GM23338 (cell line): ENCODE measurements around the gene HCRTR2. TPM values are rescaled to one million over a fixed set of nuclear protein-coding genes. Genes with fewer than 3 reads are reported as not detected.

Experiments used
- ATAC-seq: fragments of 200-7000 bp; cut with Tn5 transposase; 3 replicates; pipeline ENCODE4 v1.9.1; 2020
- DNase-seq: peaks from one replicate; pipeline ENCODE4 v3.0.0-alpha.2; 2015; ENCODE audit warnings: low spot score
- H2AFZ ChIP-seq: fragments of 200-600 bp; sonication (generic); 2 replicates; pipeline ENCODE4 v1.8.0; 2016; ENCODE audit warnings: antibody characterized with exemption, mild to moderate bottlenecking, moderate library complexity
- H3F3A ChIP-seq: fragments of 200-600 bp; sonication (generic); replicated peaks from 2 replicates; pipeline ENCODE4 v1.8.0; 2017; ENCODE audit warnings: antibody characterized with exemption, mixed run types, low read depth
- H3K27ac ChIP-seq: fragments of 200-600 bp; sonication (generic); 2 replicates; pipeline ENCODE4 v1.6.1; 2016; ENCODE audit warnings: low read depth
- H3K27me3 ChIP-seq: fragments of 200-600 bp; sonication (generic); 2 replicates; pipeline ENCODE4 v1.8.0; 2016; ENCODE audit warnings: mild to moderate bottlenecking, mixed run types, moderate library complexity; ENCODE audit not compliant: insufficient read depth
- H3K36me3 ChIP-seq: fragments of 200-600 bp; sonication (generic); 2 replicates; pipeline ENCODE4 v1.8.0; 2016; ENCODE audit warnings: mild to moderate bottlenecking; ENCODE audit not compliant: insufficient read depth
- H3K4me1 ChIP-seq: fragments of 200-600 bp; sonication (generic); 2 replicates; pipeline ENCODE4 v1.8.0; 2016; ENCODE audit warnings: mild to moderate bottlenecking, moderate library complexity; ENCODE audit not compliant: insufficient read depth
- H3K4me2 ChIP-seq: fragments of 200-600 bp; sonication (generic); 2 replicates; pipeline ENCODE4 v1.7.1; 2017; ENCODE audit warnings: mixed run types
- H3K4me3 ChIP-seq: fragments of 200-600 bp; sonication (generic); 2 replicates; pipeline ENCODE4 v1.6.1; 2016; ENCODE audit warnings: mixed run types
- H3K79me2 ChIP-seq: fragments of 200-600 bp; sonication (generic); replicated peaks from 2 replicates; pipeline ENCODE4 v1.8.0; 2017; ENCODE audit warnings: mild to moderate bottlenecking; ENCODE audit not compliant: insufficient read depth
- H3K9me2 ChIP-seq: fragments of 200-600 bp; sonication (generic); 2 replicates; pipeline ENCODE4 v1.8.0; 2017; ENCODE audit not compliant: insufficient read depth
- H4K20me1 ChIP-seq: fragments of 200-600 bp; sonication (generic); replicated peaks from 2 replicates; pipeline ENCODE4 v1.8.0; 2017; ENCODE audit warnings: mild to moderate bottlenecking; ENCODE audit not compliant: insufficient read depth
- H3K27ac Mint-ChIP-seq: 2 replicates; pipeline ENCODE4 v1.8.0; 2020; ENCODE audit warnings: inconsistent platforms, mild to moderate bottlenecking, moderate library complexity, mixed read lengths
- H3K27me3 Mint-ChIP-seq: 3 replicates; pipeline ENCODE4 v1.8.0; 2022; ENCODE audit warnings: low read depth, mild to moderate bottlenecking, moderate library complexity, mixed read lengths, inconsistent platforms; ENCODE audit not compliant: insufficient read depth, poor library complexity
- H3K36me3 Mint-ChIP-seq: 3 replicates; pipeline ENCODE4 v1.8.0; 2021; ENCODE audit warnings: low read depth, mild to moderate bottlenecking, inconsistent platforms, moderate library complexity, mixed read lengths
- H3K4me1 Mint-ChIP-seq: 3 replicates; pipeline ENCODE4 v1.8.0; 2020; ENCODE audit warnings: mild to moderate bottlenecking, inconsistent platforms, mixed read lengths
- H3K4me3 Mint-ChIP-seq: 3 replicates; pipeline ENCODE4 v1.8.0; 2021; ENCODE audit warnings: moderate library complexity, mild to moderate bottlenecking, inconsistent platforms, mixed read lengths
- H3K9me3 Mint-ChIP-seq: 3 replicates; pipeline ENCODE4 v1.8.0; 2020; ENCODE audit warnings: moderate library complexity, mild to moderate bottlenecking, inconsistent platforms, mixed read lengths
- EZH2 ChIP-seq: fragments of 200-600 bp; sonication (generic); IDR thresholded peaks from one replicate; pipeline ENCODE4 v1.8.0; 2017; ENCODE audit warnings: antibody characterized with exemption, mild to moderate bottlenecking, low read depth; ENCODE audit not compliant: unreplicated experiment
- JUNB ChIP-seq: IDR thresholded peaks from one replicate; pipeline ENCODE4 v1.6.1; 2016; ENCODE audit warnings: antibody characterized with exemption; ENCODE audit not compliant: unreplicated experiment
- NANOG ChIP-seq: IDR thresholded peaks from 2 replicates; pipeline ENCODE4 v1.6.1; 2016; ENCODE audit warnings: antibody characterized with exemption, borderline replicate concordance
- STAT1 ChIP-seq: IDR thresholded peaks from one replicate; pipeline ENCODE4 v1.6.1; 2016; ENCODE audit warnings: antibody characterized with exemption; ENCODE audit not compliant: unreplicated experiment
- ZNF331 ChIP-seq: fragments of 250-450 bp; sonication (Bioruptor Pico); IDR thresholded peaks from 2 replicates; pipeline ENCODE4 v1.5.0; 2020; ENCODE audit warnings: low read depth, mild to moderate bottlenecking, moderate library complexity
- ZNF462 ChIP-seq: fragments of 250-450 bp; sonication (Bioruptor Pico); IDR thresholded peaks from 2 replicates; pipeline ENCODE4 v1.5.0; 2020; ENCODE audit warnings: mild to moderate bottlenecking, moderate library complexity
- long read RNA-seq: library from polyadenylated mRNA; unstranded; transcript quantifications from one replicate; pipeline ENCODE4 v2.0.0, GENCODE V29; 2020; ENCODE audit not compliant: unreplicated experiment
- polyA plus RNA-seq: library from polyadenylated mRNA; unstranded; fragments of >200 nt; fragmentation: Nextera tagmentation; extraction: Ambion mirVana; gene quantifications from 2 replicates; pipeline ENCODE4 v1.2.1, GENCODE V29; 2016
- total RNA-seq: library from RNA; depleted of rRNA; stranded (reverse); fragments of >200 nt; shearing (Covaris generic); gene quantifications from 2 replicates; pipeline ENCODE4 v1.2.3, GENCODE V29; 2014; rRNA removed
- TF ChIP-seq, protein P1 (sequence below): IDR thresholded peaks from one replicate; pipeline ENCODE4 v1.6.1; 2018; ENCODE audit warnings: antibody characterized with exemption; ENCODE audit not compliant: unreplicated experiment
- TF ChIP-seq, protein P2 (sequence below): IDR thresholded peaks from 2 replicates; pipeline ENCODE4 v1.6.1; 2016; ENCODE audit warnings: antibody characterized with exemption

HCRTR2 gene
- total RNA-seq (not detected in 2 replicates), polyA plus RNA-seq (0.12 and 0.15 TPM in 2 replicates)
- long read RNA-seq, partial matches to known transcripts, result 0 of 1 reads
- long read RNA-seq, other reads (novel, unspliced or antisense), result 1 of 1 reads

GRCh38 chr6:55174211-55175026 is at the start of gene HCRTR2:
Gene HCRTR2 (plus strand): TSS chr6:55174515. CDS start chr6:55174588, 73 bp downstream.
- Histone ChIP-seq H3K36me3 (no peaks in the 10 kb centered on the region), H3K27me3 (peaks cover 36% of the 10 kb centered on the region), H3K9me2 (no peaks in the 10 kb centered on the region), H2AFZ (peak within 1 kb of the TSS; percentile 93), H3K4me2 (peak within 1 kb of the TSS; percentile 92), H3K4me1 (peaks cover 14% of the 10 kb centered on the region; the same call in 1 of the 2 replicates), H3F3A (no peaks in the 10 kb centered on the region), H4K20me1 (0 out of 2 replicates have a peak, but pooled peaks cover 4% of the 10 kb centered on the region), H3K4me3 (peak within 1 kb of the TSS; percentile 81), H3K79me2 (no peaks in the 10 kb centered on the region), H3K27ac (no peak within 1 kb of the TSS)
- peaks cover 20% of the 10 kb centered on the region for H3K4me1 Mint-ChIP-seq
- H3K27me3 Mint-ChIP-seq, result peaks cover 19% of the 10 kb centered on the region
- TF ChIP-seq ZNF331 (no peak), STAT1 (no peak), JUNB (no peak), ZNF462 (CRISPR knock-in tag) (peak; percentile 13; the same call in 1 of the 2 replicates), NANOG (no peak), EZH2 (peak; percentile 17)
- TF ChIP-seq, protein P1, sequence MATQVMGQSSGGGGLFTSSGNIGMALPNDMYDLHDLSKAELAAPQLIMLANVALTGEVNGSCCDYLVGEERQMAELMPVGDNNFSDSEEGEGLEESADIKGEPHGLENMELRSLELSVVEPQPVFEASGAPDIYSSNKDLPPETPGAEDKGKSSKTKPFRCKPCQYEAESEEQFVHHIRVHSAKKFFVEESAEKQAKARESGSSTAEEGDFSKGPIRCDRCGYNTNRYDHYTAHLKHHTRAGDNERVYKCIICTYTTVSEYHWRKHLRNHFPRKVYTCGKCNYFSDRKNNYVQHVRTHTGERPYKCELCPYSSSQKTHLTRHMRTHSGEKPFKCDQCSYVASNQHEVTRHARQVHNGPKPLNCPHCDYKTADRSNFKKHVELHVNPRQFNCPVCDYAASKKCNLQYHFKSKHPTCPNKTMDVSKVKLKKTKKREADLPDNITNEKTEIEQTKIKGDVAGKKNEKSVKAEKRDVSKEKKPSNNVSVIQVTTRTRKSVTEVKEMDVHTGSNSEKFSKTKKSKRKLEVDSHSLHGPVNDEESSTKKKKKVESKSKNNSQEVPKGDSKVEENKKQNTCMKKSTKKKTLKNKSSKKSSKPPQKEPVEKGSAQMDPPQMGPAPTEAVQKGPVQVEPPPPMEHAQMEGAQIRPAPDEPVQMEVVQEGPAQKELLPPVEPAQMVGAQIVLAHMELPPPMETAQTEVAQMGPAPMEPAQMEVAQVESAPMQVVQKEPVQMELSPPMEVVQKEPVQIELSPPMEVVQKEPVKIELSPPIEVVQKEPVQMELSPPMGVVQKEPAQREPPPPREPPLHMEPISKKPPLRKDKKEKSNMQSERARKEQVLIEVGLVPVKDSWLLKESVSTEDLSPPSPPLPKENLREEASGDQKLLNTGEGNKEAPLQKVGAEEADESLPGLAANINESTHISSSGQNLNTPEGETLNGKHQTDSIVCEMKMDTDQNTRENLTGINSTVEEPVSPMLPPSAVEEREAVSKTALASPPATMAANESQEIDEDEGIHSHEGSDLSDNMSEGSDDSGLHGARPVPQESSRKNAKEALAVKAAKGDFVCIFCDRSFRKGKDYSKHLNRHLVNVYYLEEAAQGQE, result no peak
- TF ChIP-seq, protein P2, sequence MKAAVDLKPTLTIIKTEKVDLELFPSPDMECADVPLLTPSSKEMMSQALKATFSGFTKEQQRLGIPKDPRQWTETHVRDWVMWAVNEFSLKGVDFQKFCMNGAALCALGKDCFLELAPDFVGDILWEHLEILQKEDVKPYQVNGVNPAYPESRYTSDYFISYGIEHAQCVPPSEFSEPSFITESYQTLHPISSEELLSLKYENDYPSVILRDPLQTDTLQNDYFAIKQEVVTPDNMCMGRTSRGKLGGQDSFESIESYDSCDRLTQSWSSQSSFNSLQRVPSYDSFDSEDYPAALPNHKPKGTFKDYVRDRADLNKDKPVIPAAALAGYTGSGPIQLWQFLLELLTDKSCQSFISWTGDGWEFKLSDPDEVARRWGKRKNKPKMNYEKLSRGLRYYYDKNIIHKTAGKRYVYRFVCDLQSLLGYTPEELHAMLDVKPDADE, result no peak
- DNase-seq, result peak; percentile 67
- H3K36me3 Mint-ChIP-seq, result no peaks in the 10 kb centered on the region
- H3K4me3 Mint-ChIP-seq, result peak within 1 kb of the TSS; percentile 72
- ATAC-seq, result peak; percentile 85
- no peaks in the 10 kb centered on the region for H3K9me3 Mint-ChIP-seq
- no peak within 1 kb of the TSS for H3K27ac Mint-ChIP-seq
